ENCODE measurements around the gene PDS5B. TPM values are rescaled to one million over a fixed set of nuclear protein-coding genes. Genes with fewer than 3 reads are reported as not detected.

The PDS5B gene
- total RNA-seq, 1 donor from 2014 or later = 72.4 TPM

GRCh38 chr13:32542221-32542620, 44.0 kb upstream of the PDS5B start:
- Mint-ChIP-seq H3K4me1 (ENCODE audit: unreplicated experiment) (peaks cover 8% of the 10 kb centered on the region), H3K27ac (ENCODE audit: unreplicated experiment) (no peak overlapping the region), H3K4me3 (ENCODE audit: unreplicated experiment) (no peak overlapping the region), H3K27me3 (ENCODE audit: unreplicated experiment) (peaks cover 15% of the 10 kb centered on the region), H3K36me3 (ENCODE audit: unreplicated experiment) (no peaks in the 10 kb centered on the region), H3K9me3 (ENCODE audit: unreplicated experiment) (no peaks in the 10 kb centered on the region)
- no peak for TF ChIP-seq CTCF (IDR thresholded peaks at IDR 0.05)
- DNase-seq (ENCODE audit: extremely low spot score, unreplicated experiment) = no peak

DNA sequence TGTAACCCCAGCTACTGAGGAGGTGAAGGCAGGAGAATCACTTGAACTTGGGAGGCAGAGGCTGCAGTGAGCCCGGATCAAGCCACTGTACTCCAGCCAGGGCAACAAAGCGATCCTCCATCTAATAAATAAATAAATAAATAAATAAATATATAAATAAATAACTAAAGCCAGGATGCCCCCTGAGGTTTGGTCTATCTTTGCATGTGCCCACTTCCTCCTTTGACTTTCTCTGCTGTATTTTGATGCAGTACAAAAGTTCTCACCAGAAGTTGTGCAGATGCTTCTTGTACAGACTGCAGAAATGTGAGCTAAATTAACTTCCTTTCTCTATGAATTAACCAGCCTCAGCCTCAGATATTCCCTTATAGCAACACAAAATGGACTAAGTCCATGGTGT, 41.2 kb upstream of the PDS5B start:
- Mint-ChIP-seq H3K36me3 (ENCODE audit: unreplicated experiment) (no peaks in the 10 kb centered on the region), H3K4me3 (ENCODE audit: unreplicated experiment) (no peak overlapping the region), H3K27me3 (ENCODE audit: unreplicated experiment) (peaks cover 26% of the 10 kb centered on the region), H3K9me3 (ENCODE audit: unreplicated experiment) (no peaks in the 10 kb centered on the region), H3K4me1 (ENCODE audit: unreplicated experiment) (no peaks in the 10 kb centered on the region), H3K27ac (ENCODE audit: unreplicated experiment) (no peak overlapping the region)
- DNase-seq (ENCODE audit: extremely low spot score, unreplicated experiment) = no peak
- TF ChIP-seq CTCF (IDR thresholded peaks at IDR 0.05) = no peak

- DNase-seq (ENCODE audit: extremely low spot score, unreplicated experiment) = no peak
- H3K27me3 Mint-ChIP-seq (ENCODE audit: unreplicated experiment) = peaks cover 27% of the 10 kb centered on the region
- TF ChIP-seq CTCF (IDR thresholded peaks at IDR 0.05) = no peak
- no peaks in the 10 kb centered on the region for H3K9me3 Mint-ChIP-seq (ENCODE audit: unreplicated experiment)
- H3K36me3 Mint-ChIP-seq (ENCODE audit: unreplicated experiment) = no peaks in the 10 kb centered on the region
- H3K4me3 Mint-ChIP-seq (ENCODE audit: unreplicated experiment) = no peak overlapping the region
- H3K4me1 Mint-ChIP-seq (ENCODE audit: unreplicated experiment) = no peaks in the 10 kb centered on the region
- H3K27ac Mint-ChIP-seq (ENCODE audit: unreplicated experiment) = no peak overlapping the region
Observed at GRCh38 chr13:32548837-32549236, 37.4 kb upstream of the PDS5B start.

- H3K9me3 Mint-ChIP-seq (ENCODE audit: unreplicated experiment) = no peaks in the 10 kb centered on the region
- H3K27ac Mint-ChIP-seq (ENCODE audit: unreplicated experiment) = no peak overlapping the region
- H3K27me3 Mint-ChIP-seq (ENCODE audit: unreplicated experiment) = peaks cover 27% of the 10 kb centered on the region
- no peak overlapping the region for H3K4me3 Mint-ChIP-seq (ENCODE audit: unreplicated experiment)
- H3K4me1 Mint-ChIP-seq (ENCODE audit: unreplicated experiment) = no peaks in the 10 kb centered on the region
- no peaks in the 10 kb centered on the region for H3K36me3 Mint-ChIP-seq (ENCODE audit: unreplicated experiment)
- no peak for TF ChIP-seq CTCF (IDR thresholded peaks at IDR 0.05)
- DNase-seq (ENCODE audit: extremely low spot score, unreplicated experiment) = no peak
Observed at GRCh38 chr13:32549788-32550187, 36.5 kb upstream of the PDS5B start.

DNA sequence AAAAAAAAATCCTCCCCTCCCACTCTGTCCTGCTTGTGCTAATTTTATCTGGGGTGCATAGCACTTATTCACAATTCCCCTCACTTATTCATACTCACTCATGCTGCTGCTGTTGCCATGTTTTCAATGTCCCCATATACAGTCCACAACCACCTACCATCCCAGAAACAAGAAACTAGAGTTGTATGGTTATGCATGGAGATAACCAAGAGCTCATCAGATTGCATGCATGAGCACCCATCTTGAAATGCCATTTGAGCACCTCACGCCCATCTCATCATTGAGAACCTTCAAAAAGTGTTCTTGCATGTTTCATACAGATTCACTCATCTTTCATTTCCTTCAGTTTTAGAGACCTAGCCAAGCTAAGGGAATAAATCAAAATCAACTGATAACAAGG, 32.5 kb upstream of the PDS5B start:
- Mint-ChIP-seq H3K9me3 (ENCODE audit: unreplicated experiment) (no peaks in the 10 kb centered on the region), H3K4me3 (ENCODE audit: unreplicated experiment) (no peak overlapping the region), H3K27ac (ENCODE audit: unreplicated experiment) (no peak overlapping the region)

More for the DNA sequence above, 32.5 kb upstream of the PDS5B start:
- no peak for TF ChIP-seq CTCF (IDR thresholded peaks at IDR 0.05)
- Mint-ChIP-seq H3K4me1 (ENCODE audit: unreplicated experiment) (no peaks in the 10 kb centered on the region), H3K36me3 (ENCODE audit: unreplicated experiment) (no peaks in the 10 kb centered on the region), H3K27me3 (ENCODE audit: unreplicated experiment) (peaks cover 21% of the 10 kb centered on the region)
- no peak for DNase-seq (ENCODE audit: extremely low spot score, unreplicated experiment)
